ENCODE data around the gene WASHC2C.
"Not testable (repeated sequence)": the region's sequence is repeated elsewhere in the genome, so short reads cannot be mapped to it uniquely, and the experiment has no call there.

The WASHC2C gene, protein sequence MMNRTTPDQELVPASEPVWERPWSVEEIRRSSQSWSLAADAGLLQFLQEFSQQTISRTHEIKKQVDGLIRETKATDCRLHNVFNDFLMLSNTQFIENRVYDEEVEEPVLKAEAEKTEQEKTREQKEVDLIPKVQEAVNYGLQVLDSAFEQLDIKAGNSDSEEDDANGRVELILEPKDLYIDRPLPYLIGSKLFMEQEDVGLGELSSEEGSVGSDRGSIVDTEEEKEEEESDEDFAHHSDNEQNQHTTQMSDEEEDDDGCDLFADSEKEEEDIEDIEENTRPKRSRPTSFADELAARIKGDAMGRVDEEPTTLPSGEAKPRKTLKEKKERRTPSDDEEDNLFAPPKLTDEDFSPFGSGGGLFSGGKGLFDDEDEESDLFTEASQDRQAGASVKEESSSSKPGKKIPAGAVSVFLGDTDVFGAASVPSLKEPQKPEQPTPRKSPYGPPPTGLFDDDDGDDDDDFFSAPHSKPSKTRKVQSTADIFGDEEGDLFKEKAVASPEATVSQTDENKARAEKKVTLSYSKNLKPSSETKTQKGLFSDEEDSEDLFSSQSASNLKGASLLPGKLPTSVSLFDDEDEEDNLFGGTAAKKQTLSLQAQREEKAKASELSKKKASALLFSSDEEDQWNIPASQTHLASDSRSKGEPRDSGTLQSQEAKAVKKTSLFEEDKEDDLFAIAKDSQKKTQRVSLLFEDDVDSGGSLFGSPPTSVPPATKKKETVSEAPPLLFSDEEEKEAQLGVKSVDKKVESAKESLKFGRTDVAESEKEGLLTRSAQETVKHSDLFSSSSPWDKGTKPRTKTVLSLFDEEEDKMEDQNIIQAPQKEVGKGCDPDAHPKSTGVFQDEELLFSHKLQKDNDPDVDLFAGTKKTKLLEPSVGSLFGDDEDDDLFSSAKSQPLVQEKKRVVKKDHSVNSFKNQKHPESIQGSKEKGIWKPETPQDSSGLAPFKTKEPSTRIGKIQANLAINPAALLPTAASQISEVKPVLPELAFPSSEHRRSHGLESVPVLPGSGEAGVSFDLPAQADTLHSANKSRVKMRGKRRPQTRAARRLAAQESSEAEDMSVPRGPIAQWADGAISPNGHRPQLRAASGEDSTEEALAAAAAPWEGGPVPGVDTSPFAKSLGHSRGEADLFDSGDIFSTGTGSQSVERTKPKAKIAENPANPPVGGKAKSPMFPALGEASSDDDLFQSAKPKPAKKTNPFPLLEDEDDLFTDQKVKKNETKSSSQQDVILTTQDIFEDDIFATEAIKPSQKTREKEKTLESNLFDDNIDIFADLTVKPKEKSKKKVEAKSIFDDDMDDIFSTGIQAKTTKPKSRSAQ (N-terminal part only)

DNA sequence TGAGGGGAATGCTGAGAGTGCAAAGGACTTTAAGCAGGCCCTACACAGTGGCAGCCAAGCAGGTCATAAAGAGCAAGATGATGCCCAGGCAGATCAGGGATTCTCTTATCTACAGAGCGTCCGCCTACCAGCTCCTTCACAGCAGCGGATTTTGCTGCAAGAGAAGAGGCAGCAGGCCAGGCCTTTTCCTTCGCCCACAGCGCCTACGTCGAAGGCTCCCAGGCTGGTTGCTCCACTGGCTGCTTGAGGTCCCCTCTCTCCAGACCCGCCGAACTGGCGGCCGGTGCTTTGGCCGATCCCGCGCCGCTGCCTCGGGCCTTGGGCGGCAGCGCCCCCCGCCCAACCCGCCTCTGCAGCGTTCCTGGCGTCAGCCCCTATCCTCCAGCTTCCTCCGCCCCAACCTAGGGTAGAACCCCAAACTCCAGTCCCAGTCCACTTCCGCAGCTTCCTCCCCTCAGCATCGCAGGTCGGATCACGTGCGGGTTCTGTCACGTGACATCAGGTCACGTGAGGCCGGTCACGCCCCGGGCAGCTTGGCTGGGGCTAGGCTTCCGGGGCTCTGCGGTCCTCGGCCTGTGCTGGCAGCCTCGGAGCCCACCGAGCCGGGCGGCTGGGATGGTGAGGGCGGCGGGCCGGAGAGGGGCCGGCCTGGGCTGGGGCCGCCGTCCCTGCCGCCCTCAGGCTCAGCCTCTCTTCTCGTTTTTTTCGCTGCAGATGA, at the start of gene WASHC2C:
Gene WASHC2C (plus strand): TSS at position 564 of the 718 bp plus-strand sequence. CDS start 52 bp downstream, at position 616.
- DNase-seq = peak; percentile 87

GRCh38 chr10:45678467-45678866, 48.6 kb upstream of the WASHC2C start:
- not testable (repeated sequence) for DNase-seq

DNA sequence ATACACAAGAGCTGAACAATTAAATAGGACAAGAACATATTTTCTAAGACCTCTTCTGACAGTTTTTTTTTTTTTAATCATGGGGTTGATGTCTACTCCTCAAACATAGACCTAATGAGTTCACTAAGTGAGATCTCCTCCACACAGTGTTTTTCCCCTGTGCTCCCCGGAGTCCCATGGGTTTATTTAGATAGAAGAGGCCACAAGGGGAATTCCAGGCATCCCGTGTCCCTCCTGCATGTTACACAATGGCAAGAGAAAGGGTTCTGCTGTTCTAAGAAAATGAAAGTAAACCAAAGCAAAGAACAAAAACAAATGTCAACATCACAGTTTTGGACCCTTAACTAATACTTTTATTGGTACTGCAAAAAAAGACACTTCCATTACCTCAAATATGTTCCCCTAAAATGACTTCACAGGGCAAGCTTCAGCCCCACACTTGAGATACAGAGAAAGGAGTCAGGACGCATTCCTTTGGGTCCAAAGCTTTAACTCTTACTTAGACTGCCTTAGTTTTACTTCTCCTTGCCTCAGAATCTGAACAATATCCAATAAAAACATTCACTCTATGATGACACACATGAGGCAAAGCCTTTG, 16.8 kb upstream of the WASHC2C start:
- not testable (repeated sequence) for DNase-seq

GRCh38 chr10:45711223-45711622, 15.8 kb upstream of the WASHC2C start:
- DNase-seq = not testable (repeated sequence)

DNA sequence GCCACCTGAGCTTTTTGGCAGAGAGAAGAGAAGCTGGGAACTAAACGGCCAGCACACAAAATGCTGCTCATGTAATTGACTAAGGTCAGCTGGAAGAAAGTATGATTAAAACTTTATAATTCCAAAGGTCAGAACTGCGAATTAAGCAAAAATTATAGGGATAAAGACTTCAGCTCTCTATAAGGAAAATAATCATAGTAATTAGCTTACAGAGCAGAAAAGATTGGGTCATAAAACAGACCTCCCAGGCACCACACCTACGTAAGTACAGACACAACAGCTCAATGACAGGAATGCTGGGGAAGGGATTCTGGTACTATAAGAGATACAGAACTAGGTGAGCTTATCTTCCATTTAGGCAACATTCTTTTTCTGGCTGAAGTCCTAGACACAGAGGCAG, 10.0 kb upstream of the WASHC2C start:
- not testable (repeated sequence) for DNase-seq

DNA sequence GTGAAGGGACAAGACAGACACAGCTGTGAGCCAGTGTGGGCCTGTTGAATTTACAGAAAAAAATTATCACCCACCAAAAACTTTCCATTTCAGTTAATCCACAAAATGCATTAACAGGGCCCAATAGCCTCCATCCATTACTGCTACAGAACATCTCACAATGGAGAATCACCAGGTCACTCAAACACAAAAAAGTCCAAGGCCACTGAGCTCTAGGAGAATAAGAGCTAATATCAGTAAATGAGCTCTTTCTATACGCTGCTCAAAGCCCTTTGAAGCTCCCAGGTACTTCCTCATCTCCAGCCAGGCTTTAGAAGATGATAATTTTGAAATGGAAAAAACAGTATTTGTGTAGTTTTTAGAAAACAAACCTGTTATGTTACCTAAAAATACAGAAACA, 9.4 kb upstream of the WASHC2C start:
- DNase-seq = not testable (repeated sequence)

DNA sequence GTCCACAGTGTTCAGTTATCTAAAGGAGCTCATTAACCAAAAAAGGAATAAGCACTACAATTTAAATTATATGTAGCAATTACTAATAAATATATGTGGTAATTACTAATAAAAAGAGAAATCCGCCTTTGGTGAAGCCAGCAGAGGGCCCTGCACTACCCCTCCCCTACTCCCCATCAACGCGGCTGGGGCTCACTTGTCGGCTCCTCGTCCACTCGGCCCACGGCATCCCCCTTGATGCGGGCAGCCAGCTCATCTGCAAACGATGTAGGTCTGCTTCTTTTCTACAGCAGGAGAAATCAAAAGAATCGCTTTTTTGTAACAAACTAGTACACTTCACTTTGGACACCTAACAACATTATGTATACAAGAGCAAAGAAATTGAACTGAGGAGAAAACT, 5.6 kb upstream of the WASHC2C start:
- DNase-seq = not testable (repeated sequence)

- not testable (repeated sequence) for DNase-seq
These were observed 3.2 kb upstream of the WASHC2C start for GRCh38 chr10:45723851-45724250.

DNA sequence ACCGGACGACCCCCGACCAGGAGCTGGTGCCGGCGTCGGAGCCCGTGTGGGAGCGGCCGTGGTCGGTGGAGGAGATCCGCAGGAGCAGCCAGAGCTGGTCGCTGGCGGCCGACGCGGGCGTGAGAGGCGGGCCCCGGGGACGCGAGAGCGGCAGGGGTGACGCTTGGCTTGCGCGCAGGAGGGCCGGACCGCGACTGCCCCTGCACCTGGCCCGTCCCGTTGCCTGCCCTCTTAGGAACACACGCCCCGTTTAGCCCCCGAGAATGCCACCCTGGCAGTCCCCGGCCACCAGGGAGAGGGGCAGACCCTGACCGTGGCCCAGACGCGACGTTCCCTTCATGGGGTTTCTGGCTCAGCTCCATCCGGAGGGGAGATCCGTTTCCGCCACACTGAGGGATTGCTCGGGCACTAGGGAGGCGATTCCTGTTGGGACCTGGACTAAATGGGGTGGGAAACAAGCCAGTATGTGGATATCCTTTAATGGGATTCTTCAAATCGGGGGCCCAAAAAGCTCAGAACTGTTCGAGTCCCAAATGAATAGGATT, 427 bp downstream of the WASHC2C start:
- not testable (repeated sequence) for DNase-seq

GRCh38 chr10:45734449-45734848, 7.4 kb downstream of the WASHC2C start:
- DNase-seq = not testable (repeated sequence)

DNA sequence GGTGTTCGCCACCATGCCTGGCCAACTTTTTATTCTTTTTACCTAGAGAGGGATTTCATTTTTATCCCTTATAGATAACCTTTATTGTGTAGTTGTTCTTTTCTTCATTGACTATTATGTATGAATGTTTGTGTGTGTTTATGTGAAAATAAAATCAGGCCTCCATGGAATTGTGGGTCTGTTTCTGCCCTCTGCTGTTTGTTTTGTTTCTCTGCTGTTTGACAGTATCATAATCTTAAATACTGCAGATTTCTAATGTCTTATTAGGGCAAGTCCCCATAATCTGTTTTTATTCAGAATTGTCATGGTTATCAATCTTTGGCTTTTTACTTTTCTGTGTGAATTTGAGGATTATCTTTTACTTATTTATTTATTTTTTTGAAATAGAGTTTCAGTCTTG, 7.8 kb downstream of the WASHC2C start:
- DNase-seq = not testable (repeated sequence)

DNA sequence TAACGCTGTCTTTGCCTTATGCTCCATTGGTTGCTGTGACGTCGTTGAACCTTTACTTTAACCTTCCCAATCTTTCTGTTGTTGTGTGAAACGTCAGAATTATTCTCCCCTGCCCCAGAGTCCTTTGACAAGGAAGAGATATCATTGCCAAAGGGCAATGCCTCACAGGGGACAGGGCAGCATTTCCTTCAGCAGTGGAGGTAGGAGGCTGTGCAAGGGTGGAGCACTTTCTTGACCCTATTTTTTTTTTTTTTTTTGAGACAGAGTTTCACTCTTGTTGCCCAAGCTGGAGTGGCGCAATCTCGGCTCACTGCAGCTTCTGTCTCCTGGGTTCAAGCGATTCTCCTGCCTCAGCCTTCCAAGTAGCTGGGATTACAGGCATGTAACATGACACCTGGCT, 14.5 kb downstream of the WASHC2C start:
- DNase-seq = not testable (repeated sequence)

- DNase-seq = not testable (repeated sequence)
These were observed 14.9 kb downstream of the WASHC2C start for GRCh38 chr10:45742014-45742413.

GRCh38 chr10:45751141-45751540, 24.1 kb downstream of the WASHC2C start:
- DNase-seq = not testable (repeated sequence)

DNA sequence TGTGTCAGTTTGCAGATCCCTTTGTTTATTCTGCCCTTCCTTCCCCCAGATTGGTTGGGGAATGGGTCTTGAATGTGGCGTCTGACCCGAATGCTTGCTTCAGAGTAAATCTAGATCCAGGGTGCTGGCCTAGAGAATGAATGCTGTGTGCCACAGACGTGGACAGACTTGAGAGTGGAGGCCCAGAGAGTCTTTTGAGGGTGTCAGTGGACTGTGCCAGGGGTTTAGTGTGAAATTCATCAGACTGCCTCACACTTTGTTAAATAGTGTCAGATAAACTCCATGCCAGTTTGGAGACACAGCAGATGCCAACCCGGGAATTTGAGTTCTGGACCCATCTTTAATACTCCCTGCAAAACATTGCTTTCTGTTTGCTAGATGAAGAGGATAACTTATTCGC, 25.1 kb downstream of the WASHC2C start:
- not testable (repeated sequence) for DNase-seq

DNA sequence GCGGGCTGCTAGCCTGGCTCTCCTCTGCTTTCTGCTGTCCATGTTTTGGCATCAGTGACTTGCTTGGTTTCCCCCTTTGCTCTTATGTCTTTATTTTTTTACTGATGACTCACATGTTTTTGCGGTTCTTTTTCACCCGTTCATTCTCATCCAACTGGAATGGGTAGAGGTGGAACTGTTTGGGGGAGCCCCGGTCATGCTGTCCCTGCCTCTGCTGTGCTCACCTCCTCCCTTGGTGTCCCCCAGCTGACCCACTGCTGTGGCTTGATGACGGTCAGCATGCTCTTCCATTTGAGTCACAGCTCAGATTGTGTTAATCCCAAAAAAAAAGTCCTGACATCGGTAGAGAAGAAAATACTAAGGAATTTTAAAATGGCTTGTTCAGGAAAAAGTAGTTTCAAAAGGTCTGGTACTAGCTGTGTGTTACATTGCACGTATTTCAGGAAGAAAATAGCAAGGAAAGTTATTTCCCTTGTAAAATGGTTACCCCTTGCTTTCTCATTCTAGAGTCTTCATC, 27.0 kb downstream of the WASHC2C start:
- DNase-seq = not testable (repeated sequence)

GRCh38 chr10:45755083-45755482, 28.0 kb downstream of the WASHC2C start:
- DNase-seq = not testable (repeated sequence)

DNA sequence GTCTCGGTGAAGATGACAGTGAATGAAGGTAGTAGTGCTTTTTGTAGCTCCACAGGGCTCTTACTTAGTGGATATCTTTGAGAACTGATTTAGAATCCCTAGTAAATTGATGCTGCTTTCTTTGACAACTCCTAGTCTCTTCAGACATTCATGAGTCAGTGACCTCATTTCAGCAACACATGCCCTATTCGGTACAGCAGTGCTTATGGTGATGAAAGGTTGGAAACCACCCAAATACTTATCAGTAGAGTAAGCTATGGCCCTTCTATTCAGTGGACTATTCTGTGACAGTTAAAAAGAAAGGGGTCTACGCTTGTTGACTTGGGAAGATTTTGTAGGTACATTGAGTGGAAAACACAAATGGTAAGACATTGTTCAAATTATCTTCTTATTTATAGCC, 29.0 kb downstream of the WASHC2C start:
- not testable (repeated sequence) for DNase-seq

DNA sequence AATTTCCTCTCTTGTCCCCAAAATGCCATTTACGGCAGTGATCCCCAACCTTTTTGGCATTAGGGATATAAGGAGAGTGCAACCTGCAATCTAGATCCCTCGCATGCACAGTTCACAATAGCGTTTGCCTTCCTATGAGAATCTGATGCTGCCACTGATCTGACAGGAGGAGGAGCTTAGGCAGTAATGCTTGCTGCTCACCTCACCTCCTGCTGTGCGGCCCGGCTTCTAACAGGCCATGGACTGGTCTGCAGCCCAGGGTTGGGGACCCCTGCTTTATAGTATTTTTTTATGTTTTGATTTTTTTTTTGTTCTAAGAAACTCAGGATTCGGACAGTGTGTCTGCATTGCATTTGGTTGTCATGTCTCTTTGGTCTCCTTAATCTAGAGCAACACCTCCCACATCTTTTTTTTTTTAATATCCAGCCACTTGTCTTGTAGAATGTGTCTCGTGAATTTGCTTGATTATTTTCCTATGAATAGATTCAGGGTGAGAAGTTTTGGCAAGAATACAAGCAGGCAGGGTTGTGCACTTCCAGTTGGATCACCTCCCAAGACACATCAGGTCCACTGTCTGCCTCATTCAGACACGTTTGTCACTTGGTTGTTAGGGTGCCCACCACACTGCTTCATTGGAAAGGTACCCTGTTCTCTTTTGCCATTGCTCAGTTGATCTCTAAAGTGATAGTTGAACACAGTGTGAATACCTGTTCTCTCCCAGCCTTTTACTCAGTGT, 30.8 kb downstream of the WASHC2C start:
- DNase-seq = not testable (repeated sequence)

GRCh38 chr10:45761622-45762021, 34.6 kb downstream of the WASHC2C start:
- DNase-seq = not testable (repeated sequence)

All from GDM1 (cell line).